ENCODE measurements around the gene ORM1.
"Not testable (repeated sequence)": the region's sequence is repeated elsewhere in the genome, so short reads cannot be mapped to it uniquely, and the experiment has no call there.

ORM1 gene

GRCh38 chr9:114333718-114334117 lies 10.8 kb downstream of the ORM1 start:
- H3K9me3 ChIP-seq (ENCODE audit: control insufficient read depth, insufficient read depth, low read depth, low read length); H3K4me1 ChIP-seq (ENCODE audit: control insufficient read depth, insufficient read depth, low read length); POLR2A ChIA-PET; H3K36me3 ChIP-seq (ENCODE audit: control insufficient read depth in 2 of 2, insufficient read depth in 1 of 2, low read length in 2 of 2); H3K27ac ChIP-seq (ENCODE audit: extremely low read depth, low read depth, low read length); CTCF ChIA-PET; H3K4me3 ChIP-seq (ENCODE audit: low read depth, low read length): not testable (repeated sequence)

- no peaks in the 10 kb centered on the region for H3K4me1 ChIP-seq (ENCODE audit: control insufficient read depth, insufficient read depth, low read length)
- ChIA-PET POLR2A (no interaction called here), CTCF (no interaction called here)
- H3K36me3 ChIP-seq (ENCODE audit: control insufficient read depth in 2 of 2, insufficient read depth in 1 of 2, low read length in 2 of 2): no peaks in the 10 kb centered on the region
- no peaks in the 10 kb centered on the region for H3K9me3 ChIP-seq (ENCODE audit: control insufficient read depth, insufficient read depth, low read depth, low read length)
- TF ChIP-seq ZNF121 (tag by site-specific recombination; IDR thresholded peaks at IDR 0.05): no peak
- no peak for TF ChIP-seq ZNF776 (tag by site-specific recombination; IDR thresholded peaks at IDR 0.05; ENCODE audit: borderline replicate concordance)
- TF ChIP-seq ZNF362 (tag by site-specific recombination; IDR thresholded peaks at IDR 0.05): no peak
- no peak for TF ChIP-seq ZNF560 (tag by site-specific recombination; IDR thresholded peaks at IDR 0.05; ENCODE audit: borderline replicate concordance)
- TF ChIP-seq ZNF513 (tag by site-specific recombination; IDR thresholded peaks at IDR 0.05): no peak
- TF ChIP-seq GLIS1 (tag by site-specific recombination; IDR thresholded peaks at IDR 0.05): no peak
- TF ChIP-seq ZNF561 (tag by site-specific recombination; IDR thresholded peaks at IDR 0.05; ENCODE audit: borderline replicate concordance): no peak
- no peak for TF ChIP-seq KLF7 (tag by site-specific recombination; IDR thresholded peaks at IDR 0.05; ENCODE audit: borderline replicate concordance)
- H3K4me3 ChIP-seq (ENCODE audit: low read depth, low read length): no peak overlapping the region
- H3K27ac ChIP-seq (ENCODE audit: extremely low read depth, low read depth, low read length): no peak overlapping the region
Measured at GRCh38 chr9:114334490-114334889, 11.6 kb downstream of the ORM1 start.

DNA sequence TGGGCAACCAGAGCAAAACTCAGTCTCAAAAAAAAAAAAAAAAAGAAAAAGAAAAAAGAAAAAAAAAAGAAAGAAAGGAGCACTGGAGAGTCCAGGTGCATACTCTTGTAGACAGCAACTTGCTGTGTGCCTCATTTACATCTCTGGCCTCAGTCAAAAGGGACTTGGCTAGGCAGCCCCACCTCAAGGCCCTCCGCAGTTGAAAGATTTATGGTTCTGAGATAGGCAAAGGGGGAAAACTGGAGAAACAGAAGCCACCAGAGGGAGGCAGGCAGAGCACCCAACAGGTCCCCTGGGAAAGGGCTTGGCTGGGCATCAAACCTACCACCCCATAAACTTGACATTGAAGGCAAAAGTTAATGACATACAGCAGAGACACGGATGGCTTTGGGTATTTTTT lies 12.8 kb downstream of the ORM1 start:
- Histone ChIP-seq H3K27ac (ENCODE audit: extremely low read depth, low read depth, low read length) (no peak overlapping the region), H3K4me1 (ENCODE audit: control insufficient read depth, insufficient read depth, low read length) (no peaks in the 10 kb centered on the region), H3K36me3 (ENCODE audit: control insufficient read depth in 2 of 2, insufficient read depth in 1 of 2, low read length in 2 of 2) (no peaks in the 10 kb centered on the region), H3K4me3 (ENCODE audit: low read depth, low read length) (no peak overlapping the region), H3K9me3 (ENCODE audit: control insufficient read depth, insufficient read depth, low read depth, low read length) (no peaks in the 10 kb centered on the region)
- ChIA-PET POLR2A (no interaction called here), CTCF (no interaction called here)
- 0 out of 2 replicates have a peak, but pooled peaks have one; percentile 20 for TF ChIP-seq ZNF341 (tag by site-specific recombination; IDR thresholded peaks at IDR 0.05; ENCODE audit: low read depth)
- TF ChIP-seq ZNF600 (tag by site-specific recombination; IDR thresholded peaks at IDR 0.05): no peak
- TF ChIP-seq OSR2 (tag by site-specific recombination; IDR thresholded peaks at IDR 0.05): peak; percentile 83

- no peaks in the 10 kb centered on the region for H3K4me1 ChIP-seq (ENCODE audit: control insufficient read depth, insufficient read depth, low read length)
- H3K4me3 ChIP-seq (ENCODE audit: low read depth, low read length): no peak overlapping the region
- H3K36me3 ChIP-seq (ENCODE audit: control insufficient read depth in 2 of 2, insufficient read depth in 1 of 2, low read length in 2 of 2): no peaks in the 10 kb centered on the region
- no peak overlapping the region for H3K27ac ChIP-seq (ENCODE audit: extremely low read depth, low read depth, low read length)
- CTCF ChIA-PET: no interaction called here
- TF ChIP-seq ZNF221 (tag by site-specific recombination; IDR thresholded peaks at IDR 0.05; ENCODE audit: borderline replicate concordance) (no peak), ZNF175 (tag by site-specific recombination; IDR thresholded peaks at IDR 0.05) (no peak), SP7 (tag by site-specific recombination; IDR thresholded peaks at IDR 0.05) (no peak), WT1 (tag by site-specific recombination; IDR thresholded peaks at IDR 0.05) (no peak), ZNF514 (tag by site-specific recombination; IDR thresholded peaks at IDR 0.05) (no peak), YY2 (tag by site-specific recombination; IDR thresholded peaks at IDR 0.05) (no peak), ZNF571 (tag by site-specific recombination; IDR thresholded peaks at IDR 0.05) (no peak), ZNF488 (tag by site-specific recombination; IDR thresholded peaks at IDR 0.05) (no peak)
- POLR2A ChIA-PET: no interaction called here
- no peaks in the 10 kb centered on the region for H3K9me3 ChIP-seq (ENCODE audit: control insufficient read depth, insufficient read depth, low read depth, low read length)
Measured at GRCh38 chr9:114336157-114336556, 13.3 kb downstream of the ORM1 start.

Data from HEK293 (cell line).